Panc1 (cell line): ENCODE data around the gene CCBE1. TPM values are rescaled to one million over a fixed set of nuclear protein-coding genes. Genes with fewer than 3 reads are reported as not detected.
"Not testable (repeated sequence)": the region's sequence is repeated elsewhere in the genome, so short reads cannot be mapped to it uniquely, and the experiment has no call there.

Experiments used
- ATAC-seq: fragments of 200-7000 bp; cut with Tn5 transposase; 2 replicates; pipeline ENCODE4 v1.9.1; 2020; ENCODE audit warnings: mild to moderate bottlenecking, moderate library complexity
- BruUV-seq: library from RNA; stranded (reverse); fragments of 400-500 nt; replicated peaks from 2 replicates; lab custom pipeline; 2021; lab: Mats Ljungman, UMichigan
- CTCF ChIA-PET: fragments of 300-600 bp; sonication (Branson Sonifier 250); formaldehyde crosslinking; loops from one replicate; lab custom pipeline; 2022; ENCODE audit warnings: antibody characterized with exemption; lab: Charles Lee
- POLR2A ChIA-PET: fragments of 300-600 bp; sonication (Branson Sonifier 250); formaldehyde crosslinking; loops from one replicate; lab custom pipeline; 2022; ENCODE audit warnings: antibody characterized with exemption; lab: Charles Lee
- DNase-seq: peaks from one replicate; pipeline ENCODE4 v3.0.0-alpha.2; 2010; ENCODE audit warnings: low read depth, low spot score
- H3K27ac ChIP-seq: 2 replicates; pipeline ENCODE4 v1.5.1; 2011; ENCODE audit warnings: mild to moderate bottlenecking, low read length, inconsistent platforms
- H3K27me3 ChIP-seq: fragments of 200-500 bp; sonication (Bioruptor generic); 2 replicates; pipeline ENCODE4 v1.6.0; 2014; ENCODE audit warnings: low read length, inconsistent platforms; ENCODE audit not compliant: control insufficient read depth, insufficient read depth
- H3K36me3 ChIP-seq: fragments of 200-500 bp; sonication (Bioruptor generic); 2 replicates; pipeline ENCODE4 v1.5.1; 2014; ENCODE audit warnings: inconsistent platforms, mild to moderate bottlenecking, low read length, moderate library complexity; ENCODE audit not compliant: control insufficient read depth, insufficient read depth
- H3K4me1 ChIP-seq: 2 replicates; pipeline ENCODE4 v1.5.1; 2011; ENCODE audit warnings: inconsistent platforms, mild to moderate bottlenecking, low read length, moderate library complexity; ENCODE audit not compliant: control insufficient read depth, insufficient read depth
- H3K4me3 ChIP-seq, 2 experiments: 2 replicates each; pipeline ENCODE4 v1.5.1; 2011 to 2012; ENCODE audit warnings: low read depth in 2 of 2, low read length in 2 of 2, mild to moderate bottlenecking in 2 of 2, inconsistent platforms in 1 of 2, moderate library complexity in 1 of 2
- H3K9me3 ChIP-seq: fragments of 200-500 bp; sonication (Bioruptor generic); 2 replicates; pipeline ENCODE4 v1.5.1; 2014; ENCODE audit warnings: low read depth, mild to moderate bottlenecking, inconsistent platforms, low read length, moderate library complexity; ENCODE audit not compliant: control insufficient read depth, insufficient read depth
- POLR2AphosphoS5 ChIP-seq: IDR thresholded peaks from 2 replicates; pipeline ENCODE4 v1.6.1; 2012; ENCODE audit warnings: mild to moderate bottlenecking, low read depth, low read length, moderate library complexity
- SIN3A ChIP-seq: IDR thresholded peaks from 2 replicates; pipeline ENCODE4 v1.6.1; 2012; ENCODE audit warnings: low read depth, mild to moderate bottlenecking, low read length, moderate library complexity, borderline replicate concordance; ENCODE audit not compliant: insufficient read depth
- TCF7L2 ChIP-seq: IDR thresholded peaks from 2 replicates; pipeline ENCODE4 v1.6.1; 2011; ENCODE audit warnings: mild to moderate bottlenecking, low read depth, low read length, inconsistent platforms
- in situ Hi-C: cut with HindIII; loops from 2 replicates; pipeline ENCODE4 v1.10.0; 2016; ENCODE audit warnings: low sequenced_read_pairs, low pct_unique_long_range_greater_than_20kb
- intact Hi-C: fragments of 100-400 bp; cut with micrococcal nuclease; formaldehyde crosslinking; loops from one replicate; pipeline ENCODE4 v1.10.0; 2022; ENCODE audit not compliant: unreplicated experiment
- total RNA-seq: library from RNA; stranded (reverse); gene quantifications from one replicate; pipeline ENCODE4 v1.2.1, GENCODE V29; 2021; ENCODE audit not compliant: unreplicated experiment
- TF ChIP-seq, protein P1 (sequence below): fragments of 450-650 bp; IDR thresholded peaks from 2 replicates; pipeline ENCODE4 v1.5.1; 2017; ENCODE audit warnings: mild to moderate bottlenecking
- TF ChIP-seq, protein P2 (sequence below), 2 experiments: IDR thresholded peaks; 2 replicates each; pipeline ENCODE4 v1.6.1; 2011 to 2012; ENCODE audit warnings: low read depth in 2 of 2, control low read depth in 1 of 2, low read length in 1 of 2, mild to moderate bottlenecking in 1 of 2, moderate library complexity in 1 of 2; ENCODE audit not compliant: insufficient read depth in 1 of 2

CCBE1 gene
- total RNA-seq, 1 experiment from 2014 or later = 0.13 TPM

- ATAC-seq (no peak), DNase-seq (no peak)
- TF ChIP-seq SIN3A = no peak
- TF ChIP-seq, protein P1, sequence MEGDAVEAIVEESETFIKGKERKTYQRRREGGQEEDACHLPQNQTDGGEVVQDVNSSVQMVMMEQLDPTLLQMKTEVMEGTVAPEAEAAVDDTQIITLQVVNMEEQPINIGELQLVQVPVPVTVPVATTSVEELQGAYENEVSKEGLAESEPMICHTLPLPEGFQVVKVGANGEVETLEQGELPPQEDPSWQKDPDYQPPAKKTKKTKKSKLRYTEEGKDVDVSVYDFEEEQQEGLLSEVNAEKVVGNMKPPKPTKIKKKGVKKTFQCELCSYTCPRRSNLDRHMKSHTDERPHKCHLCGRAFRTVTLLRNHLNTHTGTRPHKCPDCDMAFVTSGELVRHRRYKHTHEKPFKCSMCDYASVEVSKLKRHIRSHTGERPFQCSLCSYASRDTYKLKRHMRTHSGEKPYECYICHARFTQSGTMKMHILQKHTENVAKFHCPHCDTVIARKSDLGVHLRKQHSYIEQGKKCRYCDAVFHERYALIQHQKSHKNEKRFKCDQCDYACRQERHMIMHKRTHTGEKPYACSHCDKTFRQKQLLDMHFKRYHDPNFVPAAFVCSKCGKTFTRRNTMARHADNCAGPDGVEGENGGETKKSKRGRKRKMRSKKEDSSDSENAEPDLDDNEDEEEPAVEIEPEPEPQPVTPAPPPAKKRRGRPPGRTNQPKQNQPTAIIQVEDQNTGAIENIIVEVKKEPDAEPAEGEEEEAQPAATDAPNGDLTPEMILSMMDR = no peak
- no peak for TF ChIP-seq POLR2AphosphoS5
- TF ChIP-seq, protein P2, sequence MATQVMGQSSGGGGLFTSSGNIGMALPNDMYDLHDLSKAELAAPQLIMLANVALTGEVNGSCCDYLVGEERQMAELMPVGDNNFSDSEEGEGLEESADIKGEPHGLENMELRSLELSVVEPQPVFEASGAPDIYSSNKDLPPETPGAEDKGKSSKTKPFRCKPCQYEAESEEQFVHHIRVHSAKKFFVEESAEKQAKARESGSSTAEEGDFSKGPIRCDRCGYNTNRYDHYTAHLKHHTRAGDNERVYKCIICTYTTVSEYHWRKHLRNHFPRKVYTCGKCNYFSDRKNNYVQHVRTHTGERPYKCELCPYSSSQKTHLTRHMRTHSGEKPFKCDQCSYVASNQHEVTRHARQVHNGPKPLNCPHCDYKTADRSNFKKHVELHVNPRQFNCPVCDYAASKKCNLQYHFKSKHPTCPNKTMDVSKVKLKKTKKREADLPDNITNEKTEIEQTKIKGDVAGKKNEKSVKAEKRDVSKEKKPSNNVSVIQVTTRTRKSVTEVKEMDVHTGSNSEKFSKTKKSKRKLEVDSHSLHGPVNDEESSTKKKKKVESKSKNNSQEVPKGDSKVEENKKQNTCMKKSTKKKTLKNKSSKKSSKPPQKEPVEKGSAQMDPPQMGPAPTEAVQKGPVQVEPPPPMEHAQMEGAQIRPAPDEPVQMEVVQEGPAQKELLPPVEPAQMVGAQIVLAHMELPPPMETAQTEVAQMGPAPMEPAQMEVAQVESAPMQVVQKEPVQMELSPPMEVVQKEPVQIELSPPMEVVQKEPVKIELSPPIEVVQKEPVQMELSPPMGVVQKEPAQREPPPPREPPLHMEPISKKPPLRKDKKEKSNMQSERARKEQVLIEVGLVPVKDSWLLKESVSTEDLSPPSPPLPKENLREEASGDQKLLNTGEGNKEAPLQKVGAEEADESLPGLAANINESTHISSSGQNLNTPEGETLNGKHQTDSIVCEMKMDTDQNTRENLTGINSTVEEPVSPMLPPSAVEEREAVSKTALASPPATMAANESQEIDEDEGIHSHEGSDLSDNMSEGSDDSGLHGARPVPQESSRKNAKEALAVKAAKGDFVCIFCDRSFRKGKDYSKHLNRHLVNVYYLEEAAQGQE (IDR thresholded peaks at IDR 0.05; ENCODE audit: insufficient read depth in 1 of 2, low read depth in 2 of 2, low read length in 1 of 2) = no peak
- no peak for TF ChIP-seq TCF7L2
- ChIA-PET CTCF (no interaction called here), POLR2A (no interaction called here)
- H3K36me3 ChIP-seq = no peaks in the 10 kb centered on the region
- intact Hi-C loops (no loop called here), in situ Hi-C loops (no loop called here)
- no peaks in the 10 kb centered on the region for H3K4me1 ChIP-seq
- H3K4me3 ChIP-seq = no peak overlapping the region
- H3K9me3 ChIP-seq = no peaks in the 10 kb centered on the region
- H3K27me3 ChIP-seq = no peaks in the 10 kb centered on the region
- no peak overlapping the region for H3K27ac ChIP-seq
- no TSS peak for BruUV-seq
Measured at GRCh38 chr18:59715445-59715844, 18.2 kb upstream of the CCBE1 start.

GRCh38 chr18:59714096-59714495 is 16.9 kb upstream of the CCBE1 start:
- H3K27ac ChIP-seq, intact Hi-C loops, H3K4me3 ChIP-seq, H3K36me3 ChIP-seq, H3K4me1 ChIP-seq, H3K27me3 ChIP-seq, H3K9me3 ChIP-seq, in situ Hi-C loops, BruUV-seq, DNase-seq, CTCF ChIA-PET, POLR2A ChIA-PET, ATAC-seq: not testable (repeated sequence)

- TF ChIP-seq TCF7L2 (no peak), POLR2AphosphoS5 (no peak), SIN3A (no peak)
- TF ChIP-seq, protein P1 = no peak
- TF ChIP-seq, protein P2 (IDR thresholded peaks at IDR 0.05; ENCODE audit: insufficient read depth in 1 of 2, low read depth in 2 of 2, low read length in 1 of 2) = no peak
- CTCF ChIA-PET = no interaction called here
- no peaks in the 10 kb centered on the region for H3K4me1 ChIP-seq
- H3K9me3 ChIP-seq = no peaks in the 10 kb centered on the region
- ATAC-seq (no peak), DNase-seq (no peak)
- H3K27me3 ChIP-seq = no peaks in the 10 kb centered on the region
- H3K4me3 ChIP-seq = no peak overlapping the region
- in situ Hi-C loops (no loop called here), intact Hi-C loops (no loop called here)
- H3K36me3 ChIP-seq = no peaks in the 10 kb centered on the region
- POLR2A ChIA-PET = no interaction called here
- no peak overlapping the region for H3K27ac ChIP-seq
- no TSS peak for BruUV-seq
Measured at GRCh38 chr18:59712311-59712710, 15.1 kb upstream of the CCBE1 start.
